Endothelial cell of umbilical vein (primary cell): ENCODE data around the gene GSE1. TPM values are rescaled to one million over a fixed set of nuclear protein-coding genes. Genes with fewer than 3 reads are reported as not detected.

ENCODE experiments used
- BruUV-seq: library from RNA; stranded (reverse); fragments of 400-500 nt; replicated peaks from 2 replicates; lab custom pipeline; 2021; lab: Mats Ljungman, UMichigan
- CTCF ChIA-PET: fragments of 300-600, 350-600 bp; sonication (Branson Sonifier 250); formaldehyde crosslinking; loops from one replicate; lab custom pipeline; 2021; ENCODE audit warnings: antibody characterized with exemption, inconsistent platforms; lab: Charles Lee
- POLR2A ChIA-PET: fragments of 300-600, 350-600 bp; sonication (Branson Sonifier 250); formaldehyde crosslinking; loops from one replicate; lab custom pipeline; 2021; ENCODE audit warnings: antibody characterized with exemption, inconsistent platforms; lab: Charles Lee
- DNase-seq: peaks from one replicate; pipeline ENCODE4 v3.0.0-alpha.2; 2011; ENCODE audit warnings: low read depth, low spot score
- FAIRE-seq: peaks from 2 replicates; lab custom pipeline; 2011; peaks lifted over from hg19 to GRCh38; lab: Jason Lieb, UNC
- H2AFZ ChIP-seq: 2 replicates; pipeline ENCODE4 v1.6.0; 2012; ENCODE audit warnings: low read depth, low read length, control low read depth, inconsistent platforms
- H3K27ac ChIP-seq: 2 replicates; pipeline ENCODE4 v1.5.1; 2011; ENCODE audit warnings: low read depth, mild to moderate bottlenecking, control low read depth, low read length, moderate library complexity; ENCODE audit not compliant: insufficient read depth
- H3K27me3 ChIP-seq, 2 experiments: 2 replicates each; pipeline versions ENCODE4 v1.6.0 to v1.6.1; 2011; ENCODE audit warnings: low read length in 2 of 2, mixed read lengths in 1 of 2; ENCODE audit not compliant: control insufficient read depth in 2 of 2, insufficient read depth in 2 of 2
- H3K36me3 ChIP-seq, 2 experiments: 2 replicates in 1 of 2; 3 replicates in 1 of 2; pipeline ENCODE4 v1.5.1; 2011; ENCODE audit warnings: low read length in 2 of 2, mild to moderate bottlenecking in 1 of 2, moderate library complexity in 1 of 2; ENCODE audit not compliant: control insufficient read depth in 2 of 2, insufficient read depth in 2 of 2; ENCODE audit errors: extremely low read depth in 1 of 2
- H3K4me1 ChIP-seq: 3 replicates; pipeline ENCODE4 v1.5.1; 2011; ENCODE audit warnings: mild to moderate bottlenecking, low read length; ENCODE audit not compliant: control insufficient read depth, insufficient read depth; ENCODE audit errors: extremely low read depth
- H3K4me2 ChIP-seq: 2 replicates; pipeline ENCODE4 v1.6.1; 2011; ENCODE audit warnings: low read length, control low read depth, mixed read lengths; ENCODE audit not compliant: insufficient read depth
- H3K4me3 ChIP-seq, 3 experiments: fragments of 200-600 bp in 1 of 3; sonication (generic), shearing (Covaris generic) in 1 of 3; replicated peaks in 1 of 3; 2 replicates each; pipeline ENCODE4 v1.5.1; 2011 to 2016; ENCODE audit warnings: control low read depth in 3 of 3, low read length in 3 of 3, mild to moderate bottlenecking in 2 of 3, inconsistent platforms in 1 of 3, low read depth in 1 of 3, moderate library complexity in 1 of 3; ENCODE audit not compliant: insufficient read depth in 1 of 3
- H3K79me2 ChIP-seq: 2 replicates; pipeline ENCODE4 v1.6.0; 2012; ENCODE audit warnings: low read length, inconsistent platforms; ENCODE audit not compliant: control insufficient read depth, insufficient read depth
- H3K9ac ChIP-seq: replicated peaks from 2 replicates; pipeline ENCODE3; 2011; ENCODE audit warnings: low read length, control low read depth; ENCODE audit not compliant: insufficient read depth; ENCODE audit errors: extremely low read depth
- H3K9me1 ChIP-seq: replicated peaks from 3 replicates; pipeline ENCODE4 v1.6.0; 2011; ENCODE audit warnings: mild to moderate bottlenecking, low read length; ENCODE audit not compliant: control insufficient read depth, insufficient read depth; ENCODE audit errors: extremely low read depth
- H3K9me3 ChIP-seq: replicated peaks from 2 replicates; pipeline ENCODE4 v1.5.1; 2012; ENCODE audit warnings: low read length, inconsistent platforms; ENCODE audit not compliant: control insufficient read depth, insufficient read depth
- H4K20me1 ChIP-seq: replicated peaks from 2 replicates; pipeline ENCODE3; 2011; ENCODE audit warnings: mild to moderate bottlenecking, low read length; ENCODE audit not compliant: control insufficient read depth, insufficient read depth; ENCODE audit errors: extremely low read depth
- CTCF ChIP-seq, 2 donors: IDR thresholded peaks; 1 replicate in 1 of 2; 2 replicates in 1 of 2; pipeline ENCODE4 v1.5.1; 2011; ENCODE audit warnings: low read length in 2 of 2, mild to moderate bottlenecking in 2 of 2, moderate library complexity in 2 of 2, control low read depth in 1 of 2, inconsistent platforms in 1 of 2, low read depth in 1 of 2; ENCODE audit not compliant: insufficient read depth in 1 of 2; ENCODE audit errors: extremely low read depth in 1 of 2
- EZH2 ChIP-seq: IDR thresholded peaks from 2 replicates; pipeline ENCODE4 v1.6.1; 2012; ENCODE audit warnings: borderline replicate concordance, low read depth, mild to moderate bottlenecking, moderate library complexity, low read length, inconsistent platforms; ENCODE audit not compliant: severe bottlenecking
- FOS ChIP-seq: IDR thresholded peaks from 2 replicates; pipeline ENCODE4 v1.6.1; 2011; ENCODE audit warnings: mild to moderate bottlenecking, low read length, moderate library complexity, borderline replicate concordance; ENCODE audit not compliant: insufficient read depth
- GATA2 ChIP-seq: IDR thresholded peaks from 2 replicates; pipeline ENCODE4 v1.7.0; 2011; ENCODE audit warnings: low read depth, mild to moderate bottlenecking, moderate library complexity, mixed read lengths, low read length; ENCODE audit not compliant: insufficient read length, insufficient read depth
- JUN ChIP-seq: IDR thresholded peaks from 2 replicates; pipeline ENCODE4 v1.6.1; 2011; ENCODE audit warnings: borderline replicate concordance, low read depth; ENCODE audit not compliant: insufficient read length, insufficient read depth
- MAX ChIP-seq: IDR thresholded peaks from 2 replicates; pipeline ENCODE4 v1.6.1; 2011; ENCODE audit not compliant: insufficient read depth, insufficient read length
- MYC ChIP-seq: IDR thresholded peaks from one replicate; pipeline ENCODE4 v1.6.1; 2011; ENCODE audit warnings: mild to moderate bottlenecking, low read depth, low read length
- POLR2A ChIP-seq: IDR thresholded peaks from 2 replicates; pipeline ENCODE4 v1.6.1; 2012; ENCODE audit warnings: low read depth, mild to moderate bottlenecking, control low read depth, low read length
- POLR2AphosphoS5 ChIP-seq: IDR thresholded peaks from 2 replicates; pipeline ENCODE4 v1.6.1; 2012; ENCODE audit warnings: low read depth, mild to moderate bottlenecking, control low read depth, low read length, moderate library complexity; ENCODE audit not compliant: insufficient read depth
- dilution Hi-C: fragments of 300-500 bp; cut with MboI; formaldehyde crosslinking; loops from one replicate; pipeline ENCODE4 v1.15.0; 2019; ENCODE audit warnings: low sequenced_read_pairs; ENCODE audit not compliant: extremely low pct_ligation_motif_present
- intact Hi-C: fragments of 100-400 bp; cut with micrococcal nuclease; formaldehyde crosslinking; loops from one replicate; pipeline ENCODE4 v1.10.0; 2022
- polyA plus RNA-seq, 4 experiments: library from polyadenylated mRNA; depleted of rRNA in 3 of 4; stranded (reverse) in 3 of 4; unstranded in 1 of 4; fragments of >200 nt; gene quantifications; 2 replicates each; pipeline versions ENCODE4 v1.2.1 to v1.2.3, GENCODE V29; 2011 to 2012; ENCODE audit warnings: missing spikeins in 1 of 4
- total RNA-seq: library from RNA; stranded (reverse); gene quantifications from 2 replicates; pipeline ENCODE4 v1.2.3, GENCODE V29; 2021

The GSE1 gene
- total and polyA plus RNA-seq, 2 donors (not counting 3 experiments of a cell fraction or from before 2014, with no cell fraction given): 4.2 to 18.3 TPM

GRCh38 chr16:85570213-85570734 is 42.8 kb upstream of the GSE1 start:
- dilution Hi-C loops (no loop called here), intact Hi-C loops (no loop called here)
- Histone ChIP-seq H2AFZ (no peak overlapping the region), H3K36me3 (no peaks in the 10 kb centered on the region), H3K4me2 (no peak overlapping the region), H3K9me3 (no peaks in the 10 kb centered on the region), H3K4me3 (no peak overlapping the region), H3K9me1 (no peaks in the 10 kb centered on the region), H4K20me1 (no peaks in the 10 kb centered on the region), H3K79me2 (no peaks in the 10 kb centered on the region), H3K9ac (no peak overlapping the region), H3K4me1 (peaks cover 14% of the 10 kb centered on the region), H3K27me3 (no peaks in the 10 kb centered on the region), H3K27ac (no peak overlapping the region)
- CTCF ChIA-PET: no interaction called here
- BruUV-seq: no TSS peak
- FAIRE-seq: no peak
- POLR2A ChIA-PET: no interaction called here
- no peak for DNase-seq
- TF ChIP-seq EZH2 (no peak), CTCF (IDR thresholded peaks at IDR 0.05; ENCODE audit: extremely low read depth in 1 of 2, insufficient read depth in 1 of 2, low read depth in 1 of 2, low read length in 2 of 2) (no peak), MYC (no peak), POLR2AphosphoS5 (no peak), GATA2 (no peak), POLR2A (no peak), FOS (no peak), JUN (no peak), MAX (no peak)
